ENCODE measurements around the gene BRD3OS.

DNA sequence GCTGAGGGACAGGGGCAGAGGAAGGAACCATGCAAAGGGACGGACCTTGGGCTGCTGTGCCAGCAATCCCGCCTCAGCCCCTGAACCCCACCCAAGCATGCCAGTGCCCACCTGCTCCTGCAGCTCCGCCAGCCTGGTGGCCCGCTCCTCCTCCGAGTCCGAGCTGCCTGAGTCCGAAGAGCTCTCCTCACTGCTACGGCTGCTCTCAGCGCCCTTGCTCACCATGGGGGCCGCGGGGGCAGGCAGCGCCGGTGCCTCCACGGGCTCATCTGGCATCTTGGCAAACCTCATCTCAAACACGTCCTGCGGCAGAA is 16.3 kb downstream of the BRD3OS start:
- TF ChIP-seq, protein P1, sequence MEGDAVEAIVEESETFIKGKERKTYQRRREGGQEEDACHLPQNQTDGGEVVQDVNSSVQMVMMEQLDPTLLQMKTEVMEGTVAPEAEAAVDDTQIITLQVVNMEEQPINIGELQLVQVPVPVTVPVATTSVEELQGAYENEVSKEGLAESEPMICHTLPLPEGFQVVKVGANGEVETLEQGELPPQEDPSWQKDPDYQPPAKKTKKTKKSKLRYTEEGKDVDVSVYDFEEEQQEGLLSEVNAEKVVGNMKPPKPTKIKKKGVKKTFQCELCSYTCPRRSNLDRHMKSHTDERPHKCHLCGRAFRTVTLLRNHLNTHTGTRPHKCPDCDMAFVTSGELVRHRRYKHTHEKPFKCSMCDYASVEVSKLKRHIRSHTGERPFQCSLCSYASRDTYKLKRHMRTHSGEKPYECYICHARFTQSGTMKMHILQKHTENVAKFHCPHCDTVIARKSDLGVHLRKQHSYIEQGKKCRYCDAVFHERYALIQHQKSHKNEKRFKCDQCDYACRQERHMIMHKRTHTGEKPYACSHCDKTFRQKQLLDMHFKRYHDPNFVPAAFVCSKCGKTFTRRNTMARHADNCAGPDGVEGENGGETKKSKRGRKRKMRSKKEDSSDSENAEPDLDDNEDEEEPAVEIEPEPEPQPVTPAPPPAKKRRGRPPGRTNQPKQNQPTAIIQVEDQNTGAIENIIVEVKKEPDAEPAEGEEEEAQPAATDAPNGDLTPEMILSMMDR (conservative IDR thresholded peaks at IDR 0.05) = no peak
- TF ChIP-seq ZFX (IDR thresholded peaks at IDR 0.05) = no peak
